ENCODE data around the gene SYT1. TPM values are rescaled to one million over a fixed set of nuclear protein-coding genes. Genes with fewer than 3 reads are reported as not detected.

The SYT1 gene
- total and polyA plus RNA-seq, 2 of the 8 experiments (the other 6 are each of a cell fraction or from before 2014, with no cell fraction given): 11.0 to 34.6 TPM

DNA sequence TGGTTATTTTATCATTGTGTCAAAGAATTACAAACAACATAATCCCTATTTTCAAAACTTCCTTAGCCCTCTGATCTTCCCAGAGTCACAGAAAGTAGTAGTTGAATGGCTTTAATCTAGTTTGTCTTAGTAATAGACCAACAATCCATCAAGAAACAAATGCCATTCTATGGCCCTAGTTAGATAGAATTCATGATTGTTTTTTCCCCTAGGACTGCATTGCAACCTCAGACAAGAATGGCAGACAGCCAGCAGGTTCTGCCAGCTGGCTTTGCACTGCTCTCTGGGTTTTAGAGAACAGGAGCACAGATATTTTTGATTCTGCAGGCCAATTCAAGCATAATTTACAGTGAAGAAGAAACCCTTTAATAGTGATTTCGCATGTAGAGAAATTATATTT, 33.8 kb downstream of the SYT1 start:
- H3K4me3 ChIP-seq (ENCODE audit: extremely low read depth in 1 of 4, insufficient read depth in 2 of 4, low read depth in 3 of 4, low read length in 4 of 4): no peak overlapping the region
- H4K91ac ChIP-seq (replicated peaks; ENCODE audit: insufficient read length, low read length): no peak overlapping the region
- CTCF ChIA-PET (ENCODE audit: partially characterized antibody): no interaction called here
- no peak overlapping the region for H3K27ac ChIP-seq (ENCODE audit: low read depth, low read length)
- no peak overlapping the region for H3K56ac ChIP-seq (replicated peaks; ENCODE audit: insufficient read length, low read depth, low read length)
- no peak overlapping the region for H2AK5ac ChIP-seq (ENCODE audit: low read depth, low read length)
- no peaks in the 10 kb centered on the region for H3K9me3 ChIP-seq (ENCODE audit: insufficient read depth in 2 of 2, low read depth in 1 of 2, low read length in 1 of 2)
- no peak overlapping the region for H4K8ac ChIP-seq (ENCODE audit: extremely low read depth, insufficient read depth, low read length)
- H3K23me2 ChIP-seq (ENCODE audit: low read depth, low read length): no peaks in the 10 kb centered on the region
- no peak overlapping the region for H2BK15ac ChIP-seq (ENCODE audit: low read length)
- H3K14ac ChIP-seq (ENCODE audit: insufficient read length): no peak overlapping the region
- H2BK120ac ChIP-seq (replicated peaks; ENCODE audit: low read depth, low read length): no peak overlapping the region
- no peak overlapping the region for H2AFZ ChIP-seq (ENCODE audit: low read length)
- H2BK20ac ChIP-seq (ENCODE audit: low read length): no peak overlapping the region
- peaks cover 3 to 34% of the 10 kb centered on the region in 2 experiments; a peak in 2 of 4 replicates for H3K79me2 ChIP-seq (ENCODE audit: control insufficient read depth in 1 of 2, insufficient read depth in 2 of 2, low read length in 2 of 2)
- no peaks in the 10 kb centered on the region for H4K20me1 ChIP-seq (replicated peaks in 1 of 2; ENCODE audit: control insufficient read depth in 1 of 2, insufficient read depth in 2 of 2, low read length in 2 of 2)
- no peak overlapping the region for H3K4ac ChIP-seq (replicated peaks; ENCODE audit: insufficient read length, low read depth, low read length)
- H3K27me3 ChIP-seq (replicated peaks in 1 of 4; ENCODE audit: control insufficient read depth in 3 of 4, extremely low read depth in 1 of 4, insufficient read depth in 3 of 4, low read length in 3 of 4): peaks cover 0 to 1% (median 0%) of the 10 kb centered on the region in 4 experiments; a peak in 1 of 7 replicates
- DNase-seq (ENCODE audit: low read depth in 1 of 2, low spot score in 2 of 2) (no peak), FAIRE-seq (no peak)
- no peak overlapping the region for H3K23ac ChIP-seq (ENCODE audit: insufficient read length)
- no peak overlapping the region for H3K18ac ChIP-seq (ENCODE audit: extremely low read depth, low read length)
- POLR2A ChIA-PET (ENCODE audit: partially characterized antibody): no interaction called here
- H3K9ac ChIP-seq (replicated peaks in 1 of 4; ENCODE audit: extremely low read depth in 1 of 4, low read depth in 3 of 4, low read length in 3 of 4): no peak overlapping the region
- no peak overlapping the region for H2BK5ac ChIP-seq (ENCODE audit: low read depth, low read length)
- no peaks in the 10 kb centered on the region for H3K4me1 ChIP-seq (replicated peaks in 1 of 4; ENCODE audit: control insufficient read depth in 3 of 4, insufficient read depth in 4 of 4, low read length in 3 of 4)
- no peak overlapping the region for H3K4me2 ChIP-seq (ENCODE audit: insufficient read depth in 1 of 2, low read depth in 2 of 2, low read length in 2 of 2)
- 57% methylated on average over 1 of the region's 1 CpG; no CpG with 5 or more reads in 1 of the 2 experiments for WGBS, 2 experiments (ENCODE audit: extremely low coverage in 1 of 2, insufficient coverage in 1 of 2, insufficient read length in 1 of 2, insufficient replicate concordance in 2 of 2, low coverage in 1 of 2, low lambda C conversion rate in 2 of 2, missing lambda C conversion rate in 1 of 2)
- no peaks in the 10 kb centered on the region for H3K36me3 ChIP-seq (ENCODE audit: control insufficient read depth in 2 of 4, insufficient read depth in 4 of 4, low read length in 3 of 4)
- no peaks in the 10 kb centered on the region for H3K79me1 ChIP-seq (ENCODE audit: low read depth, low read length)
- H2BK12ac ChIP-seq (ENCODE audit: low read depth, low read length): no peak overlapping the region
- no peak for TF ChIP-seq PHF8 (conservative IDR thresholded peaks at IDR 0.05; ENCODE audit: low read depth, low read length)
- no peak for TF ChIP-seq TAF1 (IDR thresholded peaks at IDR 0.05; ENCODE audit: low read depth, low read length)
- TF ChIP-seq JUN (IDR thresholded peaks at IDR 0.05; ENCODE audit: low read depth, low read length): no peak
- no peak for TF ChIP-seq SAP30 (IDR thresholded peaks at IDR 0.05; ENCODE audit: insufficient read depth, insufficient replicate concordance, low read length)
- no peak for TF ChIP-seq SUZ12 (IDR thresholded peaks at IDR 0.05; ENCODE audit: low read length)
- TF ChIP-seq HDAC2 (IDR thresholded peaks at IDR 0.05; ENCODE audit: borderline replicate concordance in 1 of 2, low read depth in 2 of 2, low read length in 2 of 2): no peak
- TF ChIP-seq CBX8 (IDR thresholded peaks at IDR 0.05; ENCODE audit: borderline replicate concordance, low read depth, low read length): no peak
- TF ChIP-seq NANOG (IDR thresholded peaks at IDR 0.05; ENCODE audit: insufficient read depth, low read depth, low read length, poor library complexity, severe bottlenecking): no peak
- TF ChIP-seq CREB1 (IDR thresholded peaks at IDR 0.05): no peak
- no peak for TF ChIP-seq SIRT6 (IDR thresholded peaks at IDR 0.05; ENCODE audit: low read length)
- TF ChIP-seq SIX5 (IDR thresholded peaks at IDR 0.05; ENCODE audit: low read depth, low read length): no peak
- no peak for TF ChIP-seq BACH1 (IDR thresholded peaks at IDR 0.05; ENCODE audit: low read length)
- no peak for TF ChIP-seq RNF2 (IDR thresholded peaks at IDR 0.05; ENCODE audit: borderline replicate concordance, low read depth, low read length, missing control alignments, poor library complexity, severe bottlenecking)
- no peak overlapping the region for H4K5ac ChIP-seq (ENCODE audit: insufficient read length, low read depth, low read length)

Data from H1 (cell line).